Colonic mucosa (tissue), 4 donors: ENCODE data around the gene TPPP3. TPM values are rescaled to one million over a fixed set of nuclear protein-coding genes. Genes with fewer than 3 reads are reported as not detected.
"Not testable (repeated sequence)": the region's sequence is repeated elsewhere in the genome, so short reads cannot be mapped to it uniquely, and the experiment has no call there.

Experiments
- DNase-seq: peaks from one replicate; pipeline ENCODE4 v3.0.0-alpha.2; 2020
- H3K27ac ChIP-seq: fragments of 200-600 bp; one replicate; pipeline ENCODE4 v1.8.0; 2021
- H3K27me3 ChIP-seq: fragments of 200-600 bp; one replicate; pipeline ENCODE4 v1.8.0; 2021
- H3K36me3 ChIP-seq: fragments of 200-600 bp; one replicate; pipeline ENCODE4 v1.8.0; 2021
- H3K4me1 ChIP-seq: fragments of 200-600 bp; one replicate; pipeline ENCODE4 v1.8.0; 2021; ENCODE audit warnings: mild to moderate bottlenecking
- H3K4me3 ChIP-seq: fragments of 200-600 bp; one replicate; pipeline ENCODE4 v1.8.0; 2021
- H3K9ac ChIP-seq, 2 donors: one replicate each; pipeline ENCODE4 v1.7.0; 2013; ENCODE audit warnings: control low read depth in 2 of 2, low read depth in 2 of 2, low read length in 2 of 2
- H3K9me3 ChIP-seq: fragments of 200-600 bp; one replicate; pipeline ENCODE4 v1.8.0; 2021
- intact Hi-C: fragments of 100-400 bp; cut with DNase I; formaldehyde crosslinking; loops from one replicate; pipeline ENCODE4 v1.14.1; 2022
- total RNA-seq, 2 donors: library from RNA; stranded (reverse); fragmentation: NEBNext Ultra II Directional in 1 of 2; extraction: Animal tissue kit (Norgen Biotek cat#: 25700) in 1 of 2; gene quantifications; one replicate each; pipeline ENCODE4 v1.2.1, GENCODE V29; 2021
- TF ChIP-seq, protein P1 (sequence below): fragments of 200-600 bp; IDR thresholded peaks from one replicate; pipeline ENCODE4 v1.8.0; 2022; ENCODE audit warnings: antibody characterized with exemption, mild to moderate bottlenecking
- donor health status: healthy.
- donor health status: DM: no; HTN: no; CAD: no.
- donor health status: DM: no; HTN: no; CAD: no.

Gene TPPP3
- total RNA-seq, 2 donors from 2014 or later, result 3.7 to 12.3 TPM

DNA sequence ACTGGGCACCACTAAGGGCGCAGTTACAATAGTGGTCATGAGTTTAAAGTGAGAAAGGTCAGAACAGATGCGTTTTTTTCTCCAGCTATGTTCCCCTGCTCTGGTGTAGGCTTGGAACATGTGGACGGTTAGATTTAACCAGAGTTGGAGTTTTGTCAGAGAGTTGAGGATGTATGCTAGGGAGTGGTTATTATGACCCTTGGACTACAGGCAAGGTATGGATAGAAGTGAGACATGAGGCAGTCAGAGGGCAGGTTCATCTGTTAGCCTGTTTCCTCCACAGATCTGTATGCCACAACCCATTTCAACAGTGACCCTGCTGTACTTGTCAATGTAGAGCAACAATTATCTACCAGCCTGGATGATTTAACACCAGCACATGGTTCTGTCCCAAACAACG lies 22.6 kb downstream of the TPPP3 start:
- intact Hi-C loops, result no loop called here
- Histone ChIP-seq H3K36me3 (no peaks in the 10 kb centered on the region), H3K27ac (peak overlapping the region; percentile 39)

DNA sequence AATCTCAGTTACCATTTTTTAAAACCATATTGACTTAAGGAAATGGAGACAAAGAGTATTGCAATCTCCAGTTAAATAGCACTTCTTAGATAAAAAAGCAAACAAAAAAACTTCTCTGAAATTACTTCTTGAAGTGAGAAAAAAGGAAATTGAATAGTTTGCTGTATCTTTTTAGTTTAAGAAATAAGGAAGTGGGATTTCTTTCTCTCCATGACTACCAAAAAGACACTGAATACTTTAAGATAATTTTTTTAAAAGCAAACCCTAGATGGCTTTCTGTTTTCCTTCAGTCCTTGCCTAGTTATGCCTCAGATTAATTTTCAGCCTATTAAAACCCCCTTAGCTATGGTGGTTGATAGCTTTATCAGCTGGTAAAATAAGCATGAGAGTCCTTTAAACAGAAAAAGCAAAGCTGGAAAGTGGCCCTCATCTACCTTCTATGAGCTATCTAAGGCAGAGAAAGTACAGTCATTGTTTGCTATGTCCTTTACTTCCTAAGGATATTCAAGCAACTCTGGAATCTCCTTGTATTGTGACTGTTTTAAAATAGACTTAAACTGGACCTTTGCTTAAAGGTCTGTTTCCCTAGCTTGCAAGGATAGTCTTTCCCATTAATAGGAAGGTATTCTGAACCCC lies 28.6 kb downstream of the TPPP3 start:
- DNase-seq, result no peak
- H3K9me3 ChIP-seq, result no peaks in the 10 kb centered on the region
- no peaks in the 10 kb centered on the region for H3K4me1 ChIP-seq
- no peak overlapping the region for H3K4me3 ChIP-seq
- intact Hi-C loops, result no loop called here
- TF ChIP-seq, protein P1, sequence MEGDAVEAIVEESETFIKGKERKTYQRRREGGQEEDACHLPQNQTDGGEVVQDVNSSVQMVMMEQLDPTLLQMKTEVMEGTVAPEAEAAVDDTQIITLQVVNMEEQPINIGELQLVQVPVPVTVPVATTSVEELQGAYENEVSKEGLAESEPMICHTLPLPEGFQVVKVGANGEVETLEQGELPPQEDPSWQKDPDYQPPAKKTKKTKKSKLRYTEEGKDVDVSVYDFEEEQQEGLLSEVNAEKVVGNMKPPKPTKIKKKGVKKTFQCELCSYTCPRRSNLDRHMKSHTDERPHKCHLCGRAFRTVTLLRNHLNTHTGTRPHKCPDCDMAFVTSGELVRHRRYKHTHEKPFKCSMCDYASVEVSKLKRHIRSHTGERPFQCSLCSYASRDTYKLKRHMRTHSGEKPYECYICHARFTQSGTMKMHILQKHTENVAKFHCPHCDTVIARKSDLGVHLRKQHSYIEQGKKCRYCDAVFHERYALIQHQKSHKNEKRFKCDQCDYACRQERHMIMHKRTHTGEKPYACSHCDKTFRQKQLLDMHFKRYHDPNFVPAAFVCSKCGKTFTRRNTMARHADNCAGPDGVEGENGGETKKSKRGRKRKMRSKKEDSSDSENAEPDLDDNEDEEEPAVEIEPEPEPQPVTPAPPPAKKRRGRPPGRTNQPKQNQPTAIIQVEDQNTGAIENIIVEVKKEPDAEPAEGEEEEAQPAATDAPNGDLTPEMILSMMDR, result no peak
- no peaks in the 10 kb centered on the region for H3K36me3 ChIP-seq
- no peak overlapping the region for H3K9ac ChIP-seq
- peak overlapping the region; percentile 10 for H3K27ac ChIP-seq
- no peaks in the 10 kb centered on the region for H3K27me3 ChIP-seq

More for the DNA sequence above, 22.6 kb downstream of the TPPP3 start:
- H3K4me1 ChIP-seq, result no peaks in the 10 kb centered on the region
- TF ChIP-seq, protein P1, result no peak
- H3K9me3 ChIP-seq, result no peaks in the 10 kb centered on the region
- peak; percentile 33 for DNase-seq
- H3K27me3 ChIP-seq, result no peaks in the 10 kb centered on the region
- no peak overlapping the region for H3K9ac ChIP-seq
- H3K4me3 ChIP-seq, result no peak overlapping the region

DNA sequence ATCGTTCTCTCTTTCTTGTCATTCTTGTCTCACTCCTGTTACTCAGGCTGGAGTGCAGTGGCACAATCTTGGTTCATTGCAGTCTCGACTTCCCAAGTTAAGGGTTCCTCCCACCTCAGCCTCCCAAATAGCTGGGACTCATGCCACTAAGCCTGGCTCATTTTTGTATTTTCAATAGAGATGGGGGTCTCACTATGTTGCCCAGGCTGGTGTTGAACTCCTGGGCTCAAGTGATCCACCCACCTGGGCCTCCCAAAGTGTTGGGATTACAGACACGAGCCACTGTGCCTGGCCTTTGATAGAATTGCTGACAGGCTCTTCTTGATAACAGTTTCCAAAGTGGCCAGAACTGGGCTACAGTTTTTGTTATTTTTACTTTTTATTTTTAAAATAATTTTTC lies 32.3 kb downstream of the TPPP3 start:
- DNase-seq, result no peak
- no peaks in the 10 kb centered on the region for H3K9me3 ChIP-seq
- no peak overlapping the region for H3K27ac ChIP-seq
- intact Hi-C loops, result no loop called here
- no peaks in the 10 kb centered on the region for H3K27me3 ChIP-seq
- H3K4me3 ChIP-seq, result no peak overlapping the region
- no peak overlapping the region for H3K9ac ChIP-seq
- H3K36me3 ChIP-seq, result no peaks in the 10 kb centered on the region
- TF ChIP-seq, protein P1, result no peak
- H3K4me1 ChIP-seq, result no peaks in the 10 kb centered on the region

DNA sequence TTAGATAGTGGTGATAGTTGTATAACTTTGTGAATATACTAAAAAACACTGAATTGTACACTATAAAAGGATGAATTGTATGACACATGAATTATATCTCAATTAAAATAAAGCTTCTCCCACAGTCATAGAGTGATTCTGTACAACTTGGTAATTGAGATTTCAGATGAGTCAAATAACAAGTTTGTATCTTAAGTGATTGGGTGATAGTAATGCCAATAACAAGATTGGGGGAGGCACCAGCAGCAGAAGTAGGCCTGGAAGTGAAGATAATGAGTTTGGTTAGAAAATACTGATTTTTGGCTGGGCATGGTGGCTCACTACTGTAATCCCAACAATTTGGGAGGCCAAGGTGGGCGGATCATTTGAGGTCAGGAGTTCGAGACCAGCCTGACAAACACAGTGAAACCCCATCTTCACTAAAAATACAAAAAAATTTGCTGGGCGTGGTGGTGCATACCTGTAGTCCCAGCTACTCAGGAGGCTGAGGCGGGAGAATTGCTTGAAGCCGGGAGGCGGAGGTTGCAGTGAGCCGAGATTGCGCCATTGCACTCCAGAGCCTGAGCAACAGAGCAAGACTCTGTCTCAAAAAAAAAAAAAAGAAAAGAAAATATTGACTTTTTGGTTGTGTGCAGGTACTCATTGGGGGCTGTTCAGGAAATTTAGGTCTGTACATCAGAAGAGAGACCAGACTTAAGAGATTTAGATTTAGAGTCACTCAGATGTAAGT lies 33.6 kb downstream of the TPPP3 start:
- H3K4me1 ChIP-seq, H3K27me3 ChIP-seq, H3K4me3 ChIP-seq, H3K36me3 ChIP-seq, H3K9ac ChIP-seq, DNase-seq, H3K9me3 ChIP-seq, H3K27ac ChIP-seq, intact Hi-C loops: not testable (repeated sequence)

DNA sequence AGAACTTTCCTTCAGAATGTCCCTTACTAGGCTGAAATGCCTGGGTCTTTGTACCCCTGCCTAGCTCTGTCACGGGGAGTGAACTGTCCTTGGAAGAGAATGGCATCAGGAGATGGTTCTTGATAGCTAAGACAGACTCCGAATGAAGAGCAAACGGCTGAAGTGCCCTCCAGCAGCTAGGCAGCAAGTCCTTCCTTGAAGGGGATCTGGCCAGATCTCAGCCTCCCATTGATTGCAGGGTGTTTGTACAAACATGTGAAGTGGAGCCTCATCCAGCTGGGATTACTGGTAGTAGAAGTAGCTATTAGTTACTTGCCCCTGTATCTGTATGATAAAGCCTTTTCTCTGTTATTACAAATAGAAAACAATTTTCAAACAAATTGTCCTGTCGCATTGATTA lies 35.7 kb downstream of the TPPP3 start:
- H3K4me3 ChIP-seq, result no peak overlapping the region
- H3K27ac ChIP-seq, result no peak overlapping the region
- TF ChIP-seq, protein P1, result no peak
- H3K36me3 ChIP-seq, result no peaks in the 10 kb centered on the region
- H3K9ac ChIP-seq, result no peak overlapping the region
- no peaks in the 10 kb centered on the region for H3K4me1 ChIP-seq
- no peaks in the 10 kb centered on the region for H3K9me3 ChIP-seq
- intact Hi-C loops, result no loop called here
- no peak for DNase-seq
- no peaks in the 10 kb centered on the region for H3K27me3 ChIP-seq

DNA sequence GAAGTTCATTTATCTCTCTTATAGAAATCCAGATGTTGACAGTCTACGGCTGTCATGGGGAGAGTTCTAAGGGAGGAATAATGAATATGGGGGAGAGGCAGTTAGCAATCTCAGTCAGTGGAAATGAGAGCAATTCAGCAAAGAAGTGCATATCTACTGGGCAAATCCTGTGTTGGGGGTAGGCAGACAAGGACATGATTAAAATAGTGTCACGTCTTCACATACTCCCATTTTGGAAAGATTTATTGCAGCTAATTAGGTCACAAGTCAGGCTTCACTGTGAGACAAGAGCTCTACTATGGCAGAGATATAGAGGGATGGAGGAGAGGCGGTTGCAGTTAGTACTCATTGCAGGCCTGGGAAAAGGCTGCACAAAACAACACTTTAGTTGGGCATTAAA lies 36.9 kb downstream of the TPPP3 start:
- intact Hi-C loops, result no loop called here
- TF ChIP-seq, protein P1, result no peak
- Histone ChIP-seq H3K36me3 (no peaks in the 10 kb centered on the region), H3K9ac (no peak overlapping the region), H3K9me3 (no peaks in the 10 kb centered on the region), H3K27ac (no peak overlapping the region), H3K27me3 (no peaks in the 10 kb centered on the region), H3K4me3 (no peak overlapping the region), H3K4me1 (no peaks in the 10 kb centered on the region)
- DNase-seq, result no peak

DNA sequence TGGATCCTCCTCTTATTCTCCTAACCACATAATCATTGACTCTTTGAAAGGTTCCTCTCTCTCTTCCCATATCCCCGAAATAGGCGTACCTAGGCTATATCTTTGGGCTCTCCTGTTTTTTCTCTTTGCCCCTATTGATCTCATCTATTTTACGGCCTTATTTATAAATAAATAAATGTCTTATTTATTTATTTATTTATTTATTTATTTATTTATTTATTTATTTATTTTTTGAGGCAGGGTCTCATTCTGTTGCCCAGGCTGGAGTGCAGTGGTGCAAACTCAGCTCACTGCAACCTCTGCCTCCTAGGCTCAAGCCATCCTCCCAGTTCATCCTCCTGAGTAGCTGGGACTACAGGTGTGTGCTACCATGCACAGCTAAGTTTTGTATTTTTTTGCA lies 40.8 kb downstream of the TPPP3 start:
- H3K27ac ChIP-seq, H3K27me3 ChIP-seq, H3K4me1 ChIP-seq, H3K9me3 ChIP-seq, H3K9ac ChIP-seq, intact Hi-C loops, DNase-seq, H3K4me3 ChIP-seq, H3K36me3 ChIP-seq: not testable (repeated sequence)
